ENCODE results near the gene GRB7.

DNA sequence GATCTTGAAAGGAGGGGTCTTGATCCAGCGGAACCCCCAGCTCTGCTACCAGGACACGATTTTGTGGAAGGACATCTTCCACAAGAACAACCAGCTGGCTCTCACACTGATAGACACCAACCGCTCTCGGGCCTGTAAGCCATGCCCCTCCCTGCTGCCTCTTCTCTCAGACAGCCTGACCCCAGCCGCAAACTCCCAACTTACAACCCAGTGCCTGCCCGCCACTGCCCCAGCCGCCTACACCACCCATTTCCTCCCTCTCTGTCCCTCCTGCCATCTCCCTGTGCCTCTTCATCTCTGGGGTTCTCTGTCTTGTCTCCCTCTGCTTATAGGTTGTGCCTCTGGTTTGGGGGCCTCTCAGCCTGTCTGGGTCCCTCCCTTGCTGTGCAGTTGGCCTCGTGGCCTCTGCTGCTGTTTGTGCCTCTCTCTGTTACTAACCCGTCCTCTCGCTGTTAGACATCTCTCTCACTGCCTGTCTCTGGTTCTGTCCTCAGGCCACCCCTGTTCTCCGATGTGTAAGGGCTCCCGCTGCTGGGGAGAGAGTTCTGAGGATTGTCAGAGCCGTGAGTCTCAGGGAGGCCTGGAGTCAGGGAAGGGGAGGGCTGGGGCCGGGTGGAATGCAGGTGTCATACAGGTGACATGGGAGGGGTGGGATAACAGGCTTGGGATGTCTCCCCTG lies 28.3 kb upstream of the GRB7 start:
- TF ChIP-seq, protein P1, sequence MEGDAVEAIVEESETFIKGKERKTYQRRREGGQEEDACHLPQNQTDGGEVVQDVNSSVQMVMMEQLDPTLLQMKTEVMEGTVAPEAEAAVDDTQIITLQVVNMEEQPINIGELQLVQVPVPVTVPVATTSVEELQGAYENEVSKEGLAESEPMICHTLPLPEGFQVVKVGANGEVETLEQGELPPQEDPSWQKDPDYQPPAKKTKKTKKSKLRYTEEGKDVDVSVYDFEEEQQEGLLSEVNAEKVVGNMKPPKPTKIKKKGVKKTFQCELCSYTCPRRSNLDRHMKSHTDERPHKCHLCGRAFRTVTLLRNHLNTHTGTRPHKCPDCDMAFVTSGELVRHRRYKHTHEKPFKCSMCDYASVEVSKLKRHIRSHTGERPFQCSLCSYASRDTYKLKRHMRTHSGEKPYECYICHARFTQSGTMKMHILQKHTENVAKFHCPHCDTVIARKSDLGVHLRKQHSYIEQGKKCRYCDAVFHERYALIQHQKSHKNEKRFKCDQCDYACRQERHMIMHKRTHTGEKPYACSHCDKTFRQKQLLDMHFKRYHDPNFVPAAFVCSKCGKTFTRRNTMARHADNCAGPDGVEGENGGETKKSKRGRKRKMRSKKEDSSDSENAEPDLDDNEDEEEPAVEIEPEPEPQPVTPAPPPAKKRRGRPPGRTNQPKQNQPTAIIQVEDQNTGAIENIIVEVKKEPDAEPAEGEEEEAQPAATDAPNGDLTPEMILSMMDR (optimal IDR thresholded peaks at IDR 0.05 in 1 of 3, IDR thresholded peaks at IDR 0.05 in 1 of 3, conservative IDR thresholded peaks at IDR 0.05 in 1 of 3; ENCODE audit: extremely low read depth in 1 of 3, insufficient read depth in 2 of 3, low read length in 3 of 3), result no peak
- no peak for TF ChIP-seq EZH2 (IDR thresholded peaks at IDR 0.05; ENCODE audit: low read length)
